Fibroblast of upper back skin (primary cell): ENCODE measurements around the gene PKNOX1.
"Not testable (repeated sequence)": the region's sequence is repeated elsewhere in the genome, so short reads cannot be mapped to it uniquely, and the experiment has no call there.

Experiments
- DNase-seq: peaks from one replicate; pipeline ENCODE4 v3.0.0-alpha.2; 2013

The PKNOX1 gene

GRCh38 chr21:42973991-42974831, at the start of gene PKNOX1:
TSS of gene PKNOX1 (plus strand) at chr21:42974562. CDS start at chr21:43004382, 29,820 bp downstream.
- peak; percentile 99 for DNase-seq

- DNase-seq = no peak
Measured at GRCh38 chr21:42925114-42925926, 49.0 kb upstream of the PKNOX1 start, which contains the start of gene ERVH48-1. TSS of gene ERVH48-1 (minus strand) at chr21:42925630. CDS start at chr21:42919006, 6,624 bp downstream.

GRCh38 chr21:42927474-42928200, 46.7 kb upstream of the PKNOX1 start:
- DNase-seq = not testable (repeated sequence)

- no peak for DNase-seq
Measured at GRCh38 chr21:42929969-42930368, 44.4 kb upstream of the PKNOX1 start.

- no peak for DNase-seq
Measured at GRCh38 chr21:42931560-42932235, 42.7 kb upstream of the PKNOX1 start.

- not testable (repeated sequence) for DNase-seq
Measured at GRCh38 chr21:42932378-42933136, 41.8 kb upstream of the PKNOX1 start.

GRCh38 chr21:42933137-42933970, 41.0 kb upstream of the PKNOX1 start:
- not testable (repeated sequence) for DNase-seq

- DNase-seq = not testable (repeated sequence)
Measured at GRCh38 chr21:42933973-42934372, 40.4 kb upstream of the PKNOX1 start.

GRCh38 chr21:42936360-42936759, 38.0 kb upstream of the PKNOX1 start:
- not testable (repeated sequence) for DNase-seq

- not testable (repeated sequence) for DNase-seq
Measured at GRCh38 chr21:42937034-42937940, 37.1 kb upstream of the PKNOX1 start.

- peak; percentile 62 for DNase-seq
Measured at GRCh38 chr21:42937960-42938605, 36.3 kb upstream of the PKNOX1 start.

- not testable (repeated sequence) for DNase-seq
Measured at GRCh38 chr21:42938606-42938995, 35.8 kb upstream of the PKNOX1 start.

GRCh38 chr21:42939582-42940413, 34.6 kb upstream of the PKNOX1 start:
- DNase-seq = peak; percentile 99

- DNase-seq = no peak
Measured at GRCh38 chr21:42941696-42942085, 32.7 kb upstream of the PKNOX1 start.

GRCh38 chr21:42942244-42942643, 32.1 kb upstream of the PKNOX1 start:
- DNase-seq = no peak

- not testable (repeated sequence) for DNase-seq
Measured at GRCh38 chr21:42949094-42949755, 25.1 kb upstream of the PKNOX1 start.

GRCh38 chr21:42951193-42951592, 23.2 kb upstream of the PKNOX1 start:
- not testable (repeated sequence) for DNase-seq
